HepG2 (cell line): ENCODE measurements around the gene CTBP1. TPM values are rescaled to one million over a fixed set of nuclear protein-coding genes. Genes with fewer than 3 reads are reported as not detected.
A peak's percentile ranks its signal among the peaks of the same experiment; 100 is the strongest.

Experiments
- ATF1 ChIP-seq: IDR thresholded peaks from 2 replicates; pipeline ENCODE4 v1.6.1; 2016; ENCODE audit warnings: mild to moderate bottlenecking, control low read depth
- EZH2 ChIP-seq: conservative IDR thresholded peaks from 2 replicates; pipeline ENCODE4 v1.6.1; 2012; ENCODE audit warnings: mild to moderate bottlenecking, low read depth, low read length, moderate library complexity
- KLF12 ChIP-seq: sonication (generic); formaldehyde crosslinking; IDR thresholded peaks from 2 replicates; pipeline ENCODE4 v1.4.0; 2020; ENCODE audit warnings: missing genetic modification reagents, borderline replicate concordance
- MYC ChIP-seq: sonication (generic); formaldehyde crosslinking; IDR thresholded peaks from 2 replicates; pipeline ENCODE4 v1.9.0; 2021; ENCODE audit warnings: missing genetic modification reagents, borderline replicate concordance
- SIN3A ChIP-seq: IDR thresholded peaks from 2 replicates; pipeline ENCODE4 v1.6.1; 2011; ENCODE audit warnings: low read depth, mild to moderate bottlenecking, control low read depth, low read length, borderline replicate concordance
- SOX13 ChIP-seq, 3 experiments: fragments of 450-650 bp in 1 of 3; sonication (generic) in 1 of 3; formaldehyde crosslinking in 1 of 3; IDR thresholded peaks in 2 of 3; conservative IDR thresholded peaks in 1 of 3; 2 replicates each; pipeline versions ENCODE4 v1.5.0 to v1.6.1; 2016 to 2020; ENCODE audit warnings: antibody characterized with exemption in 1 of 3, mild to moderate bottlenecking in 1 of 3, missing compliant biosample characterization in 1 of 3, missing genetic modification reagents in 1 of 3, moderate library complexity in 1 of 3
- SSRP1 ChIP-seq: IDR thresholded peaks from 2 replicates; pipeline ENCODE4 v1.6.1; 2016; ENCODE audit warnings: control low read depth
- ZFY ChIP-seq: sonication (generic); formaldehyde crosslinking; IDR thresholded peaks from 2 replicates; pipeline ENCODE4 v1.4.0; 2020; ENCODE audit warnings: missing genetic modification reagents
- ZFYVE20 ChIP-seq: sonication (generic); formaldehyde crosslinking; IDR thresholded peaks from 2 replicates; pipeline ENCODE4 v1.8.0; 2023; ENCODE audit warnings: low read depth, mild to moderate bottlenecking, moderate library complexity, missing genetic modification reagents, borderline replicate concordance
- ZNF160 ChIP-seq: sonication (generic); formaldehyde crosslinking; IDR thresholded peaks from 2 replicates; pipeline ENCODE4 v1.8.0; 2022; ENCODE audit warnings: mild to moderate bottlenecking, inconsistent platforms, missing genetic modification reagents
- ZNF232 ChIP-seq: sonication (generic); formaldehyde crosslinking; IDR thresholded peaks from 2 replicates; pipeline ENCODE4 v1.4.0; 2020; ENCODE audit warnings: missing genetic modification reagents, borderline replicate concordance
- ZNF558 ChIP-seq: sonication (generic); formaldehyde crosslinking; IDR thresholded peaks from 2 replicates; pipeline ENCODE4 v1.9.0; 2022; ENCODE audit warnings: mild to moderate bottlenecking, missing genetic modification reagents, borderline replicate concordance
- ZNF577 ChIP-seq: sonication (generic); formaldehyde crosslinking; IDR thresholded peaks from 2 replicates; pipeline ENCODE4 v1.4.0; 2020; ENCODE audit warnings: mild to moderate bottlenecking, low read depth, missing genetic modification reagents, borderline replicate concordance
- ZNF615 ChIP-seq: sonication (generic); formaldehyde crosslinking; IDR thresholded peaks from 2 replicates; pipeline ENCODE4 v1.5.0; 2020; ENCODE audit warnings: mild to moderate bottlenecking, missing genetic modification reagents, borderline replicate concordance
- ZNF703 ChIP-seq: sonication (generic); formaldehyde crosslinking; IDR thresholded peaks from 2 replicates; pipeline ENCODE4 v1.5.1; 2020; ENCODE audit warnings: missing genetic modification reagents, mild to moderate bottlenecking, moderate library complexity, borderline replicate concordance
- polyA plus RNA-seq, 8 experiments: library from polyadenylated mRNA; depleted of rRNA in 3 of 8; stranded (reverse) in 7 of 8; unstranded in 1 of 8; fragments of >200 nt; fragmentation: Illumina TruSeq in 4 of 8; extraction: Trizol in 4 of 8; gene quantifications; 2 replicates each; pipeline versions ENCODE4 v1.2.1 to v1.2.3, GENCODE V29; 2011 to 2016; ENCODE audit warnings: low read depth in 4 of 8, missing spikeins in 1 of 8, mixed read lengths in 1 of 8; ENCODE audit not compliant: insufficient read depth in 1 of 8
- total RNA-seq, 5 experiments: library from RNA; depleted of rRNA; stranded (reverse); fragments of >200 nt; fragmentation: Illumina TruSeq; extraction: Trizol; gene quantifications; 2 replicates each; pipeline ENCODE4 v1.2.3, GENCODE V29; 2016; ENCODE audit warnings: low read depth in 1 of 5
- TF ChIP-seq, protein P1 (sequence below): sonication (generic); formaldehyde crosslinking; IDR thresholded peaks from 2 replicates; pipeline ENCODE4 v1.4.0; 2020; ENCODE audit warnings: mild to moderate bottlenecking, missing genetic modification reagents
- TF ChIP-seq, protein P2 (sequence below): sonication (generic); formaldehyde crosslinking; IDR thresholded peaks from 2 replicates; pipeline ENCODE4 v1.4.0; 2020; ENCODE audit warnings: low read depth, mild to moderate bottlenecking, missing genetic modification reagents
- TF ChIP-seq, protein P3 (sequence below), 2 experiments: IDR thresholded peaks; 2 replicates each; pipeline ENCODE4 v1.6.1; 2011 to 2012; ENCODE audit warnings: low read length in 2 of 2, borderline replicate concordance in 1 of 2, low read depth in 1 of 2, mild to moderate bottlenecking in 1 of 2, moderate library complexity in 1 of 2
- TF ChIP-seq, protein P4 (sequence below): sonication (generic); formaldehyde crosslinking; IDR thresholded peaks from 2 replicates; pipeline ENCODE4 v1.4.0; 2020; ENCODE audit warnings: mild to moderate bottlenecking, missing genetic modification reagents

The CTBP1 gene
- total and polyA plus RNA-seq, 2 of the 13 experiments (the other 11 are each of a cell fraction or from before 2014, with no cell fraction given): 78.5 to 112 TPM

DNA sequence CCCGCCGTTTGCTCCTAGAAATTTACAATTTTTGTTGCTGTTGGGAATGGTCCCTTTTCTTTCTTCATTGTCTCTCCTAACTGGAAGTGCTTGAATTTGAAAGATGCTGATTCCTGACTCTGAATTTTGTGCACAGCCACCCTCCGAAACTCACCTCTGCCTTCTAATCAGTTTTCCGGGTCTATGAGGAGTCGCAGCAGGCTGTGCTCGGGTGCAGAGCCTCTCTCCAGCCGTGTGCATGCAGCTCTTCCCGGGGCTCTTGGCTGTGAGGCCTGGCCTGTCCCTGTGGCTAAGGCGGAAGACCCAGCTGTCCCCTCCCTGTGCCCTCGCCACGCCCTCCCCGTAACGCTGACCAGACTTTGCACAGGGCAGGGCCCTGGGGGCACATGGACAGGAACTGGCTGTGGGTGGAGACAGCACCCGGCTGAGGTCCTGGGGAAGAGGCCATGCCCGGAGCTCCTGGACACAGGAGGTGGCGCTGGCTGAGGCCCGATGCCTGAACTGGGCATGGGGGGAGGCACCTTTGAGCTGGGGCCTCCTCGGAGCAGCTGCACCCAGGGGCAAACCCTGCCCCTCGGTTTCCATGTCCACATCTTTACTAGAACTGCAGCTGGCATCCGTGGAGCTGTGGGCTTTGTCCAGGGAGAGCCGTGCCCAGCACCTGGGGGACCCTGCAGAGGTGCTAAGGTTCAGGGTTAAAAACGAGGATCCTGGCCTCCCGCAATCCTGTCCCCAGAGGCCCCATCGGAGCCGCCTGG is 43.9 kb downstream of the CTBP1 start (continued):
- TF ChIP-seq, protein P1, sequence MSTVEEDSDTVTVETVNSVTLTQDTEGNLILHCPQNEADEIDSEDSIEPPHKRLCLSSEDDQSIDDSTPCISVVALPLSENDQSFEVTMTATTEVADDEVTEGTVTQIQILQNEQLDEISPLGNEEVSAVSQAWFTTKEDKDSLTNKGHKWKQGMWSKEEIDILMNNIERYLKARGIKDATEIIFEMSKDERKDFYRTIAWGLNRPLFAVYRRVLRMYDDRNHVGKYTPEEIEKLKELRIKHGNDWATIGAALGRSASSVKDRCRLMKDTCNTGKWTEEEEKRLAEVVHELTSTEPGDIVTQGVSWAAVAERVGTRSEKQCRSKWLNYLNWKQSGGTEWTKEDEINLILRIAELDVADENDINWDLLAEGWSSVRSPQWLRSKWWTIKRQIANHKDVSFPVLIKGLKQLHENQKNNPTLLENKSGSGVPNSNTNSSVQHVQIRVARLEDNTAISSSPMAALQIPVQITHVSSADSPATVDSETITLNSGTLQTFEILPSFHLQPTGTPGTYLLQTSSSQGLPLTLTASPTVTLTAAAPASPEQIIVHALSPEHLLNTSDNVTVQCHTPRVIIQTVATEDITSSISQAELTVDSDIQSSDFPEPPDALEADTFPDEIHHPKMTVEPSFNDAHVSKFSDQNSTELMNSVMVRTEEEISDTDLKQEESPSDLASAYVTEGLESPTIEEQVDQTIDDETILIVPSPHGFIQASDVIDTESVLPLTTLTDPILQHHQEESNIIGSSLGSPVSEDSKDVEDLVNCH (CRISPR knock-in tag): 0 out of 2 replicates have a peak, but pooled peaks have one; percentile 70
- TF ChIP-seq, protein P2, sequence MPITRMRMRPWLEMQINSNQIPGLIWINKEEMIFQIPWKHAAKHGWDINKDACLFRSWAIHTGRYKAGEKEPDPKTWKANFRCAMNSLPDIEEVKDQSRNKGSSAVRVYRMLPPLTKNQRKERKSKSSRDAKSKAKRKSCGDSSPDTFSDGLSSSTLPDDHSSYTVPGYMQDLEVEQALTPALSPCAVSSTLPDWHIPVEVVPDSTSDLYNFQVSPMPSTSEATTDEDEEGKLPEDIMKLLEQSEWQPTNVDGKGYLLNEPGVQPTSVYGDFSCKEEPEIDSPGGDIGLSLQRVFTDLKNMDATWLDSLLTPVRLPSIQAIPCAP (CRISPR knock-in tag): no peak
- TF ChIP-seq, protein P3, sequence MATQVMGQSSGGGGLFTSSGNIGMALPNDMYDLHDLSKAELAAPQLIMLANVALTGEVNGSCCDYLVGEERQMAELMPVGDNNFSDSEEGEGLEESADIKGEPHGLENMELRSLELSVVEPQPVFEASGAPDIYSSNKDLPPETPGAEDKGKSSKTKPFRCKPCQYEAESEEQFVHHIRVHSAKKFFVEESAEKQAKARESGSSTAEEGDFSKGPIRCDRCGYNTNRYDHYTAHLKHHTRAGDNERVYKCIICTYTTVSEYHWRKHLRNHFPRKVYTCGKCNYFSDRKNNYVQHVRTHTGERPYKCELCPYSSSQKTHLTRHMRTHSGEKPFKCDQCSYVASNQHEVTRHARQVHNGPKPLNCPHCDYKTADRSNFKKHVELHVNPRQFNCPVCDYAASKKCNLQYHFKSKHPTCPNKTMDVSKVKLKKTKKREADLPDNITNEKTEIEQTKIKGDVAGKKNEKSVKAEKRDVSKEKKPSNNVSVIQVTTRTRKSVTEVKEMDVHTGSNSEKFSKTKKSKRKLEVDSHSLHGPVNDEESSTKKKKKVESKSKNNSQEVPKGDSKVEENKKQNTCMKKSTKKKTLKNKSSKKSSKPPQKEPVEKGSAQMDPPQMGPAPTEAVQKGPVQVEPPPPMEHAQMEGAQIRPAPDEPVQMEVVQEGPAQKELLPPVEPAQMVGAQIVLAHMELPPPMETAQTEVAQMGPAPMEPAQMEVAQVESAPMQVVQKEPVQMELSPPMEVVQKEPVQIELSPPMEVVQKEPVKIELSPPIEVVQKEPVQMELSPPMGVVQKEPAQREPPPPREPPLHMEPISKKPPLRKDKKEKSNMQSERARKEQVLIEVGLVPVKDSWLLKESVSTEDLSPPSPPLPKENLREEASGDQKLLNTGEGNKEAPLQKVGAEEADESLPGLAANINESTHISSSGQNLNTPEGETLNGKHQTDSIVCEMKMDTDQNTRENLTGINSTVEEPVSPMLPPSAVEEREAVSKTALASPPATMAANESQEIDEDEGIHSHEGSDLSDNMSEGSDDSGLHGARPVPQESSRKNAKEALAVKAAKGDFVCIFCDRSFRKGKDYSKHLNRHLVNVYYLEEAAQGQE (IDR thresholded peaks at IDR 0.05; ENCODE audit: borderline replicate concordance in 1 of 2, low read depth in 1 of 2, low read length in 2 of 2): no peak
- TF ChIP-seq ZNF703 (CRISPR knock-in tag) (no peak), ZFY (CRISPR knock-in tag) (peak; percentile 96), ZNF160 (CRISPR knock-in tag) (no peak), ZNF232 (no peak), SIN3A (peak; percentile 77; the same call in 1 of the 2 replicates), SSRP1 (no peak), ATF1 (no peak), ZFYVE20 (CRISPR knock-in tag) (no peak), EZH2 (no peak), SOX13 (IDR thresholded peaks at IDR 0.05) (no peak), SOX13 (CRISPR knock-in tag; conservative IDR thresholded peaks at IDR 0.05 in 1 of 2, IDR thresholded peaks at IDR 0.05 in 1 of 2) (peak in 1 of 2 experiments; percentile 74; a peak in 2 of 4 replicates), KLF12 (CRISPR knock-in tag) (peak; percentile 81; the same call in 1 of the 2 replicates), MYC (peak; percentile 99), ZNF615 (CRISPR knock-in tag) (no peak), ZNF558 (peak; percentile 81; the same call in 1 of the 2 replicates), ZNF577 (CRISPR knock-in tag) (no peak)
- TF ChIP-seq, protein P4, sequence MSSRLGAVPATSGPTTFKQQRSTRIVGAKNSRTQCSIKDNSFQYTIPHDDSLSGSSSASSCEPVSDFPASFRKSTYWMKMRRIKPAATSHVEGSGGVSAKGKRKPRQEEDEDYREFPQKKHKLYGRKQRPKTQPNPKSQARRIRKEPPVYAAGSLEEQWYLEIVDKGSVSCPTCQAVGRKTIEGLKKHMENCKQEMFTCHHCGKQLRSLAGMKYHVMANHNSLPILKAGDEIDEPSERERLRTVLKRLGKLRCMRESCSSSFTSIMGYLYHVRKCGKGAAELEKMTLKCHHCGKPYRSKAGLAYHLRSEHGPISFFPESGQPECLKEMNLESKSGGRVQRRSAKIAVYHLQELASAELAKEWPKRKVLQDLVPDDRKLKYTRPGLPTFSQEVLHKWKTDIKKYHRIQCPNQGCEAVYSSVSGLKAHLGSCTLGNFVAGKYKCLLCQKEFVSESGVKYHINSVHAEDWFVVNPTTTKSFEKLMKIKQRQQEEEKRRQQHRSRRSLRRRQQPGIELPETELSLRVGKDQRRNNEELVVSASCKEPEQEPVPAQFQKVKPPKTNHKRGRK: no peak
